BLaER1 treated with 17β-estradiol and CSF1 and Interleukin-3, amounts not matched to agents 10 nM and 100 nM (cell line): ENCODE results near the gene KIF14.

Experiments used
- H3K27ac ChIP-seq, 11 experiments: shearing (Covaris generic); formaldehyde crosslinking; 2 replicates each; pipeline ENCODE4 v1.8.1; 2022
- H3K27me3 ChIP-seq, 11 experiments: shearing (Covaris generic); formaldehyde crosslinking; 2 replicates each; pipeline ENCODE4 v1.8.1; 2022
- H3K36me3 ChIP-seq, 11 experiments: shearing (Covaris generic); formaldehyde crosslinking; 2 replicates each; pipeline ENCODE4 v1.8.1; 2022
- H3K4me1 ChIP-seq, 10 experiments: shearing (Covaris generic); formaldehyde crosslinking; 2 replicates each; pipeline ENCODE4 v1.8.1; 2022
- H3K4me2 ChIP-seq, 11 experiments: shearing (Covaris generic); formaldehyde crosslinking; 2 replicates each; pipeline ENCODE4 v1.8.1; 2022
- H3K4me3 ChIP-seq, 10 experiments: shearing (Covaris generic); formaldehyde crosslinking; 2 replicates each; pipeline ENCODE4 v1.8.1; 2022
- H3K9ac ChIP-seq, 11 experiments: shearing (Covaris generic); formaldehyde crosslinking; 2 replicates each; pipeline ENCODE4 v1.8.1; 2022
- H3K9me3 ChIP-seq, 11 experiments: shearing (Covaris generic); formaldehyde crosslinking; replicated peaks in 1 of 11; 2 replicates each; pipeline ENCODE4 v1.8.1; 2022
- H4K20me1 ChIP-seq, 11 experiments: shearing (Covaris generic); formaldehyde crosslinking; 2 replicates each; pipeline ENCODE4 v1.8.1; 2022
- Cebpa-rat ChIP-seq, 11 experiments: shearing (Covaris generic); IDR thresholded peaks; 2 replicates each; pipeline ENCODE4 v1.8.1; 2022

KIF14 gene

DNA sequence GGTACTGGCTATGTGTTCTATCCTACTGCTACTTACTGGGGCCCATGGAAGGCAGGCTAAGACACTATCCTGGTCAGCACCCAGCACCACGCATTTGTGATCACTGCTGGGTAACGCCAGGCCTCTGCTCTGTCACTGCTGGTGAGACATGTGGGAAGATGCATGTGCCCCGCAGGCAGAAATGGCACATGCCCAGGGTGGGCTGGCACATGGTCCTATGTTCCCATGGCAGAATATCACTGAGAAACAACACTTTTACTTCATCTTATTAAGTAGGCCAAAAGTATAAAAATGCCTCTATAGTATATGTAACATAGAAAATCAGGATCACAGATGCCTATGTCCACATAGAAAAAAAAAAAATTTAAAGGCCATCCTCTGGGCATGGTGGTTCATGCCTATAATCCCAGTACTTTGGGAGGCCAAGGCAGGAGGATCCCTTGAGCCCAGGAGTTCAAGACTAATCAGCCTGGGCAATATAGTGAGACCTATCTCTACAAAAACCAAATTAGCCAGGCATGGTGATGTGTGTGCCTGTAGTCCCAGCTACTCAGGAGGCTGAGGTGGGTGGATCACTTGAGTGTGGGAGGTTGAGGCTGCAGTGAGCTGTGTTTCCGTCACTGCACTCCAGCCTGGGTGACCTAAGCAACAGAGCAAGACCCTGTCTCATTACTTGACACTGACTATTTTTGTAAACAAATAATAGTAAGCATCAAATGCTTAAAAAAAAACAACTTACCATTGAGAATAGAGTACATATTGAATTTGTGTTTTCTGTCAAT, 37.7 kb upstream of the KIF14 start:
- Histone ChIP-seq H3K36me3 (peaks cover 77 to 100% (median 94%) of the 10 kb centered on the region in 11 experiments), H3K27ac (no peak overlapping the region), H3K27me3 (no peaks in the 10 kb centered on the region), H3K9ac (no peak overlapping the region), H4K20me1 (peaks cover 0 to 16% (median 0%) of the 10 kb centered on the region in 11 experiments; a peak in 5 of 22 replicates), H3K4me2 (no peak overlapping the region), H3K4me1 (peaks cover 0 to 17% (median 11%) of the 10 kb centered on the region in 10 experiments; a peak in 11 of 20 replicates), H3K4me3 (no peak overlapping the region), H3K9me3 (no peaks in the 10 kb centered on the region)
- TF ChIP-seq Cebpa-rat (IDR thresholded peaks at IDR 0.05): no peak

DNA sequence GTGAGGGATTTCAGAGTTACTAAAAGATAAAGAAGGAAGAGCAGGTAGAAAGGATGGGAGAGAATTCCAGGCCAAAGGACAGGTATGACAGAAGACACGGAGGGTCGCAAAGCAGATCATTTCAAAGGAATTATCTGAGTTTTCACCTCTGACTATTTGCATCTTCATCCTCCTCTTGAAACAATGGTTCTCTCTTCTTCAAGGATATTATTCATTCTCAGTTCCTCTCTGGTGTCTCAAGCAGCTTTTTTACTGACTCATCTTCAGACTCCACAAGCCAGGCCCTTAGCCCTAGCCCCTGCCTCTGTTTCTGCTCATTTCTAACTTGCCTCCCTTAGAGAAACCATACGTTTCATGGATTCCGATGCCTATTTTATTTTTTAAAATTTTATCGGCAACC, 34.1 kb upstream of the KIF14 start:
- peaks cover 0 to 17% (median 11%) of the 10 kb centered on the region in 10 experiments; a peak in 11 of 20 replicates for H3K4me1 ChIP-seq
- peak overlapping the region in 6 of 11 experiments; percentile 11 to 59 (median 38); a peak in 8 of 22 replicates for H3K27ac ChIP-seq
- H3K4me2 ChIP-seq: peak overlapping the region in 4 of 11 experiments; percentile 1 to 26 (median 20); a peak in 7 of 22 replicates
- no peak for TF ChIP-seq Cebpa-rat (IDR thresholded peaks at IDR 0.05)
- H3K9me3 ChIP-seq: no peaks in the 10 kb centered on the region
- H3K4me3 ChIP-seq: no peak overlapping the region
- H4K20me1 ChIP-seq: no peaks in the 10 kb centered on the region
- peak overlapping the region in 1 of 11 experiments; percentile 34; a peak in 2 of 22 replicates for H3K9ac ChIP-seq
- H3K27me3 ChIP-seq: no peaks in the 10 kb centered on the region
- H3K36me3 ChIP-seq: peaks cover 46 to 98% (median 78%) of the 10 kb centered on the region in 11 experiments

DNA sequence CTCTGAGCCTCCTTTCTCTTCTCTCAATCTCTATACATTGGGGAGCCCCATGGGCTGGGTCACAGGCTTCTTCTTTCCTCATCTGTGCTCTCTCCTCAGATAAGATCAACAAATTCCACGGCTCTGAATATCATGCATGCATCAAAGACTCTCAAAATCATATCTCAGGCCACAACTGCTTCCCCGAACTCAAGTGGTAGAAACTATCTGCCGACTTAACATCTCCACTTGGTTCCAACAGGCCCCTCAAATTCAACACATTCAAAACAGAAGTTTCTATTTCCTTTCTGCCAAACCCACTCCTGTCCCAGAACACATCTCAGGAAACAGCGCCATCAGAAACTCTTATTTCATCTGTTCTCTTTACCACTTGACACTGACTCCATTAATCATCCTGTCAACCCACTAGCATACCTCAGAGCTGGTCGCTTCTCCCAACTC, 32.5 kb upstream of the KIF14 start:
- peaks cover 46 to 98% (median 77%) of the 10 kb centered on the region in 11 experiments for H3K36me3 ChIP-seq
- no peak overlapping the region for H3K27ac ChIP-seq
- no peak overlapping the region for H3K4me3 ChIP-seq
- no peak for TF ChIP-seq Cebpa-rat (IDR thresholded peaks at IDR 0.05)
- H3K4me2 ChIP-seq: no peak overlapping the region
- no peaks in the 10 kb centered on the region for H3K9me3 ChIP-seq
- H4K20me1 ChIP-seq: no peaks in the 10 kb centered on the region
- peaks cover 0 to 17% (median 11%) of the 10 kb centered on the region in 10 experiments; a peak in 11 of 20 replicates for H3K4me1 ChIP-seq
- no peaks in the 10 kb centered on the region for H3K27me3 ChIP-seq
- H3K9ac ChIP-seq: no peak overlapping the region

DNA sequence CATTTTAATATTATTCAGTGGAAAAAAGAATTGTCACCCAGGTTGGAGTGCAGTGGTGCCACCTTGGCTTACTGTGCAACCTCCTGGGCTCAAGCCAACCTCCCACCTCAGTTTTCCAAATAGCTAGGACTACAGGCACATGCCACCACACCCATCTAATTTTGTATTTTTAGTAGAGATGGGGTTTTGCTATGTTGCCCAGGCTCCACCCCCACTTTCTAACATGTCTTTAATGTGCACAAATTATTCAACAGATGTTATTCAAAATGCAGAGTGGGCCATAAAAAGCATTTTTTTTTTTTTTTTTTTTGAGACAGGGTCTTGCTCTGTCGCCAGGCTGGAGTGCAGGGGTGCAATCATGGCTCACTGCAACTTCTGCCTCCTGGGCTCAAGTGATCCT, 31.8 kb upstream of the KIF14 start:
- Histone ChIP-seq H3K9ac (no peak overlapping the region), H4K20me1 (no peaks in the 10 kb centered on the region), H3K27ac (no peak overlapping the region), H3K27me3 (no peaks in the 10 kb centered on the region), H3K36me3 (peaks cover 45 to 98% (median 77%) of the 10 kb centered on the region in 11 experiments), H3K4me2 (no peak overlapping the region), H3K4me3 (no peak overlapping the region), H3K4me1 (peaks cover 0 to 17% (median 11%) of the 10 kb centered on the region in 10 experiments; a peak in 11 of 20 replicates), H3K9me3 (no peaks in the 10 kb centered on the region)
- TF ChIP-seq Cebpa-rat (IDR thresholded peaks at IDR 0.05): no peak

DNA sequence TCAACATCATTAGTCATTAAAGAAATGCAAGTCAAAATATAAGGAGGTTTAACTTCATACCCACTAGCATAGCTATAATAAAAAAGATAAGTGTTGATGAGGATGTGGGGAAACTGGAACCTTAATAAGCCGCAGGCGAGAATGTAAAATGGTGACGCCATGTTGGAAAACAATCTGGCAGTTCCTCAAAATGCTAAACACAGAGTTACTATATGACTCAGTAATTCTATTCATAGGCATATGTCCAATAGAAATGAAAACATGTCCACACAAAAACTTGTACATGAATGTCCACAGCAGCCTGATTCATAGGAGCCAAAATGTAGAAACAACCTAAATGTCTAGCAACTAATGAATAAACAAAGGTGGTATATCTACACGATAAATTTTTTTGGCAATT, 26.0 kb upstream of the KIF14 start:
- H3K4me1 ChIP-seq: peaks cover 0 to 33% (median 8%) of the 10 kb centered on the region in 10 experiments; a peak in 11 of 20 replicates
- peak overlapping the region in 3 of 11 experiments; percentile 50 to 56 (median 51); a peak in 5 of 22 replicates for H3K27ac ChIP-seq
- H3K4me2 ChIP-seq: peak overlapping the region in 3 of 11 experiments; percentile 15 to 54 (median 47); a peak in 4 of 22 replicates
- H3K36me3 ChIP-seq: peaks cover 30 to 84% (median 63%) of the 10 kb centered on the region in 11 experiments
- H3K27me3 ChIP-seq: no peaks in the 10 kb centered on the region
- H3K4me3 ChIP-seq: no peak overlapping the region
- H3K9me3 ChIP-seq: no peaks in the 10 kb centered on the region
- TF ChIP-seq Cebpa-rat (IDR thresholded peaks at IDR 0.05): no peak
- no peaks in the 10 kb centered on the region for H4K20me1 ChIP-seq
- no peak overlapping the region for H3K9ac ChIP-seq

DNA sequence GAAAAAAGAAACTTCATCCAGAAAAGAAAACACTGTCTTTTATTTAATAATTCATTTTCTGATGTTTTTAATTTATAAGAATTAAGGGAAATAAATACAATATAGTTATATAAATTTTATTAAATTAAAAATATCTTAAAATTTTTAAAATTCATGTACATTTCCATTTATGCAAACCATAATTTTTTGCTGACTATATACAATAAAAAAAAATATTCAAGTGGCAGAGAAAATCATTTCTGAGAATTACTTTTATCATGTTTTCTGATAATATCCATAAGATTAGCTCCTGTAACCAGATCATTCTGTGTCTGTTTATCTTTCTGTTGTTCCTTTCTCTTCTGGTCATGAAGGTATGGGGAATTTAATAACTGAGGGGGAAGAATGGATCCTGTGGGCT, 23.5 kb upstream of the KIF14 start:
- peaks cover 19 to 71% (median 48%) of the 10 kb centered on the region in 11 experiments for H3K36me3 ChIP-seq

DNA sequence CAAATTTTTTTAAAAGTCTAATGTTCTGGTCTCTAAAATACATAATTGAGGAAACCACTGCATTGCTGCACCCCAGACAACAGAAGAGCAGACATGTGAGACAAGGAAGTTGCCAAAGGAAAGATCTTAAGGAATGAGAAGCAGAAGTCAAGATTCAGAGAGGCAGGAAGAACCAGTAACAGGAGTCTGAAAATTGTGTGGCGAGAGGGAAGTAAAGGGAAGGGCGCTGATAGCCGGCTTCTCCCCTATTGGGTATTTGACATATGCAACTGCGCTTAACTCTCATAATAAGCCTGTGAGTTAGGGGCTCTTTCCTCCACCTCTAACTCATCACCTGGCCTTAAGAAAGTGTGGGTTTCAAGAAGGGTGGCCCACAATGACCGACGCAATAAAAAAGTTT, 21.9 kb upstream of the KIF14 start:
- Histone ChIP-seq H4K20me1 (no peaks in the 10 kb centered on the region), H3K27ac (peak overlapping the region in 5 of 11 experiments; percentile 2 to 52 (median 44); a peak in 8 of 22 replicates), H3K4me2 (peak overlapping the region in 5 of 11 experiments; percentile 44 to 79 (median 57); a peak in 10 of 22 replicates), H3K9me3 (no peaks in the 10 kb centered on the region), H3K4me1 (peaks cover 0 to 60% (median 23%) of the 10 kb centered on the region in 10 experiments; a peak in 13 of 20 replicates), H3K36me3 (peaks cover 5 to 55% (median 34%) of the 10 kb centered on the region in 11 experiments; a peak in 20 of 22 replicates), H3K4me3 (no peak overlapping the region), H3K9ac (no peak overlapping the region), H3K27me3 (no peaks in the 10 kb centered on the region)
- no peak for TF ChIP-seq Cebpa-rat (IDR thresholded peaks at IDR 0.05)

More for the DNA sequence above, 23.5 kb upstream of the KIF14 start:
- Histone ChIP-seq H3K4me1 (peaks cover 0 to 58% (median 23%) of the 10 kb centered on the region in 10 experiments; a peak in 13 of 20 replicates), H3K4me3 (no peak overlapping the region), H3K27ac (no peak overlapping the region), H3K9ac (no peak overlapping the region), H4K20me1 (no peaks in the 10 kb centered on the region), H3K9me3 (no peaks in the 10 kb centered on the region), H3K27me3 (no peaks in the 10 kb centered on the region), H3K4me2 (no peak overlapping the region)
- TF ChIP-seq Cebpa-rat (IDR thresholded peaks at IDR 0.05): no peak

DNA sequence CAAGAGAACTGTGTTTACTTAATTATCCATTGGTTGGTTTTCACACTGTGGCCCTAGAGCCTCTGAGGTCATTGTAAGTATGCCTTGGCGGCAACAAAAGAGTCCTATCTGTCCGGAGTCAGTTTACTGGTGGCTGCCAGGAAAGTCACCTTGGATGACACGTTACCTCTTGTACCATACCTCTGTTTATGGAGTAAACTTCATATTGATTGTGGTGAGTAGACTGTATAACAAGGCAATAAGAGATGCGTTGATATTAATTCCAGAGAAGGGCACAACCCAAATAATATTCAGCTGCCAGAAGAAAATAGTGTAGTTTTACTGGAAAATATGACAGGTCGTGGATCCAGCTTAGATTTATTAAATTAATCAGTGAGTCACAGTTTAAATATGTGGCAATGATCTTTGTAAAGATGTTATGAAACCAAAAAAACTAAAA, 20.4 kb upstream of the KIF14 start:
- Histone ChIP-seq H4K20me1 (no peaks in the 10 kb centered on the region), H3K4me3 (no peak overlapping the region), H3K27me3 (no peaks in the 10 kb centered on the region), H3K9ac (no peak overlapping the region), H3K27ac (peak overlapping the region in 4 of 11 experiments; percentile 73 to 86 (median 84); a peak in 6 of 22 replicates), H3K36me3 (peaks cover 2 to 40% (median 19%) of the 10 kb centered on the region in 11 experiments; a peak in 19 of 22 replicates), H3K4me2 (peak overlapping the region in 4 of 11 experiments; percentile 57 to 67 (median 62); a peak in 8 of 22 replicates), H3K9me3 (no peaks in the 10 kb centered on the region), H3K4me1 (peaks cover 0 to 47% (median 23%) of the 10 kb centered on the region in 10 experiments; a peak in 13 of 20 replicates)
- no peak for TF ChIP-seq Cebpa-rat (IDR thresholded peaks at IDR 0.05)
